ENCODE results near the gene AFTPH. TPM values are rescaled to one million over a fixed set of nuclear protein-coding genes. Genes with fewer than 3 reads are reported as not detected.

Gene AFTPH
- total and polyA plus RNA-seq, 8 donors = 16.1 to 35.4 (median 19.6) TPM

DNA sequence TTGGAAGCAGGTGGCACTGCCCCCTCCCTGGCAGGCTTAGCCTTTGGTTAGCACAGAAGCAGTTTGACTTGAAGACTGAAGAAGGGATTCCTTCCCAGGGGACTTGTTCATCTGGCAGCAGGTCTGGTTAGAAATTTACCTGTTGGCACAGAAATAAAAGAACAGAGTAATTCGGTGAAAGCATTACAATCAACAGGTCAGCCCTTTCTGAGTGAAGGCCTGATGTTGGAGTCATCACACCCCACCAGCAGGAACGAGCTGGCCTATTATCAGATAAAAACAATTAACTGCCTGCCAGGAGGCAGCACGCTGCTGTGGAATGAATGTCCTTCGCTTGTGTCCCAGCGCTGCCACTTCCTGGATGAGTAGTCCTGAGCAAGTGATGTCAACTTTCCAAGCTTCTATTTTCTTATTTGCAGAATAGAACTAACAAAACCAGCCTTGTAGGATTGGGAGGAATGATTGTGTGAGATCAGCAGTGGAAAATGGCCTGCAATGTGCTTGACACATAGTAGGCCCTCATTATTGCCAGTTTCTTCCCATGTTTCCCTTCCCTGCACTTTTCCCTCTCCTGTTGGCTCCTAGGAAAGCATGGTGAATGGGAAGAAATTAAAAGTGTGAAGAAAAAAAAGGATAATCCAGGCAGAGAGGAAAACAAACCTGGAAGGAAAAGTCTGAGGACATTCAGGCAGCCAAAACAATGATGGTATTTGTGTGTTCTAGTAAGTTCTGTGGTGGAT, 41.2 kb upstream of the AFTPH start:
- intact Hi-C loops (cut with DNase I) = no loop called here
- H3K9me3 ChIP-seq = no peaks in the 10 kb centered on the region
- FAIRE-seq (no peak), ATAC-seq (peak in 3 of 4 donors; percentile 68 to 86 (median 72)), DNase-seq (peak in 2 of 6 donors; percentile 17 to 33)
- no peak for TF ChIP-seq CTCF (IDR thresholded peaks at IDR 0.05)
- no peak overlapping the region for H3K4me3 ChIP-seq
- no peaks in the 10 kb centered on the region for H3K27me3 ChIP-seq
- no peaks in the 10 kb centered on the region for H3K4me1 ChIP-seq
- 49 to 50% methylated on average over 5 of the region's 5 CpGs for WGBS, 2 donors
- no peak overlapping the region for H3K27ac ChIP-seq
- no peaks in the 10 kb centered on the region for H3K36me3 ChIP-seq

GRCh38 chr2:64485331-64485730, 38.8 kb upstream of the AFTPH start:
- ATAC-seq (no peak), DNase-seq (no peak), FAIRE-seq (no peak)
- TF ChIP-seq CTCF (IDR thresholded peaks at IDR 0.05) = no peak
- no peak overlapping the region for H3K4me3 ChIP-seq
- no peak overlapping the region for H3K27ac ChIP-seq
- H3K36me3 ChIP-seq = no peaks in the 10 kb centered on the region
- no peaks in the 10 kb centered on the region for H3K4me1 ChIP-seq
- intact Hi-C loops (cut with DNase I) = loop anchor here in 2 of 3 donors (5.0 kb wide), 1 partner anchor 153 kb away; no protein-coding TSS in a partner anchor
- WGBS, 2 donors = 64 to 77% methylated on average over 4 of the region's 4 CpGs
- H3K27me3 ChIP-seq = no peaks in the 10 kb centered on the region
- no peaks in the 10 kb centered on the region for H3K9me3 ChIP-seq

DNA sequence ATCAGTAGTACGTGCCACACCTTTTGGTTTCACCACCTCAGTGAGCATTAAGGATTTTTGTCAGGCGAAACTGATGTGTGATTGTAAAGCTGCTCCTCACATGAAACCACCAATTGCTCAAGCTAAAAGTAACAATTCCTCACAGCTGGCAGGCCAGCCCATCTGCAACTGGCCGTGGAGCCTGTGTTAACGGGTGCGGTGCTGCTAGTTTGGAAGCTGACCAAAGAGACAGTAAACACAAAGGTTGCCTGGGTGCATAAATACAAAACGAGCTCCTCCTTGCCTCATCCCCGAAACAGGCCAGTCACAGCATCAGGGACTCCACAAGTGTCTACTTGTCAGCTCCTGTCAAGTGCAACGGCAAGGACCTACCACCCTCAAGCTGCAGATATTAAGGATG, 38.2 kb upstream of the AFTPH start:
- 57 to 62% methylated on average over 8 of the region's 8 CpGs for WGBS, 2 donors
- no peak for FAIRE-seq
- Histone ChIP-seq H3K4me1 (no peaks in the 10 kb centered on the region), H3K27me3 (no peaks in the 10 kb centered on the region), H3K36me3 (no peaks in the 10 kb centered on the region), H3K4me3 (no peak overlapping the region), H3K9me3 (no peaks in the 10 kb centered on the region), H3K27ac (no peak overlapping the region)
- ATAC-seq = no peak
- DNase-seq = no peak
- no peak for TF ChIP-seq CTCF (IDR thresholded peaks at IDR 0.05)
- intact Hi-C loops (cut with DNase I) = loop anchor here in 2 of 3 donors (5.0 kb wide), 1 partner anchor 154 kb away; no protein-coding TSS in a partner anchor

DNA sequence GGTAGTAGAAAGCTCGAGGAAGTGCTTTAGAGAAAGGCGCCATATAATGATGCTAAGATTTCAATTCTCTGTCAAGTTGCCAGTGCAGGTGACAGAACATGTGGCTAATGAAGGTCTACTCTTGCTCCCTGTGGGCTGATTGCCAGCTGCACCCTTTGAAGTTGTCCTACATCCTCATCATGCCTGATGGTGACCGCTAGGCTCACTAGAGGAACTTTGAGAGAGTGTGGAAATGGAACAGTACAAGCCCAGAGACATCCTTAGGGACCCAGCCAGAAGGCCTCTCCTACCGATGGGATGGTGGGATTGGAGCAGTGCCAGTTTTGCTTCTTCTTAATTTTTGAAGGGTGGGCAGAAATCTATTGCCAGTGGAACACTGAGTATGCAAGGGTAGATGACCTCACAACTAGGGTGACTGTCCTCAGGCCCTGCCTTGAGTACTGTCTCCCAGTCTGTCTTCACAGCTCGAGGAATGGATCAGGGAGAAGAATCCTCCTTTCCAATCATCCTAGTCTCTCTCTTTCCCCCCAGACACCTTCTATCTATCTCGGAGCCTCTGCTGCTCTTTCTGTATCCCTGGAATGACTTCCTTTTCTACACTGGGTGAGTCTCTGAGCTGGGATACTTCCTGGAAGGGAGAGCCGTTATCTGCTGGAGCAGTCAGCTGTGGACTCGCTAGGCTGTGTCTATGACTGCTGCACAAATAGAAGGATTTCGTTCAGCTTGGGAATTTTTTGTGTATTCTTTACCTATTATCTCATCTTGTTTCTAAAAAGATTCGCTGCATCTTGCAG, 36.7 kb upstream of the AFTPH start:
- Histone ChIP-seq H3K27ac (no peak overlapping the region), H3K27me3 (no peaks in the 10 kb centered on the region), H3K9me3 (no peaks in the 10 kb centered on the region), H3K36me3 (no peaks in the 10 kb centered on the region), H3K4me1 (no peaks in the 10 kb centered on the region), H3K4me3 (no peak overlapping the region)
- FAIRE-seq (no peak), ATAC-seq (peak; percentile 19 to 37 (median 24)), DNase-seq (peak in 1 of 6 donors; percentile 13)
- no peak for TF ChIP-seq CTCF (IDR thresholded peaks at IDR 0.05)
- intact Hi-C loops (cut with DNase I) = loop anchor here in 2 of 3 donors (5.0 kb wide), 1 partner anchor 155 kb away; no protein-coding TSS in a partner anchor
- WGBS, 2 donors = 48 to 58% methylated on average over 10 of the region's 10 CpGs
